DMS79 treated with DMSO at 0.1 percent for 48 hours (cell line): ENCODE measurements around the gene C10orf105.
A peak's percentile ranks its signal among the peaks of the same experiment; 100 is the strongest.

Experiments used
- DNase-seq: peaks from one replicate; lab custom pipeline; 2025; lab: John Stamatoyannopoulos, UW

Gene C10orf105

DNA sequence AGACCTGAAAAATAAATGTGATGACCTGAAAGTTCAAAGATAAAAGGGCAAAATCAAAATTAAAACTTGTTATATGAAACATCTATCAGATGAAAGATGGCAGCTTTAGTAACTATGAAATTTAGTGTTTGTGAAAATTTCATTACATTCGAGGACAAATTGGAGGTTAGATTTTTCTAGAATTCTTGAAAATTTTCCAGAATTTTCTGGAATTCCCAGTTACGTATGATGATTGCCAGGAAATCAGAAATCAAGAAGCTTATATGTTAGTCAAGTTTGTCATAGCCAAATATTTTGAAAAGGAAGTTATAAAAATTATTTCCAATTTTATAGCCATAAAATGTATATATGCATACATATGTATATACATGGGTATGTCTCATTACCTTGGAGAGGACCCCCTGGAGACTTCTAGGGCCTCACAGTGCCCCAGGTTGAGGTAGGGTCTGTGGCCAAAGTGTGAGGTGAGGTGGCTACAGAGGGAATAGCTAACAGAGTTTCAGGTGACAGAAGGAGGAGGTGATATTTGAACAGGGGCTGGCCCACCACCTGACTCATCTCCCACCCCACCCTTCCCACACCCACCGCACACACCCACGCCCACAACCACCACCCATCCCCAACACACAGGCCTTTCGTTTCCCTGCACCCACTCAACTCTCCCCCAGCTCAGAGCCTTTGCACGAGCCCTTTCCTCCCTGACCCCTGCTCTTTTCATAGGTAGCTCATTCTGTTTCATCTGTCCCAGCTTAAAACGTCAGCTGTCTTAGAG lies 21.5 kb downstream of the C10orf105 start:
- DNase-seq = no peak

DNA sequence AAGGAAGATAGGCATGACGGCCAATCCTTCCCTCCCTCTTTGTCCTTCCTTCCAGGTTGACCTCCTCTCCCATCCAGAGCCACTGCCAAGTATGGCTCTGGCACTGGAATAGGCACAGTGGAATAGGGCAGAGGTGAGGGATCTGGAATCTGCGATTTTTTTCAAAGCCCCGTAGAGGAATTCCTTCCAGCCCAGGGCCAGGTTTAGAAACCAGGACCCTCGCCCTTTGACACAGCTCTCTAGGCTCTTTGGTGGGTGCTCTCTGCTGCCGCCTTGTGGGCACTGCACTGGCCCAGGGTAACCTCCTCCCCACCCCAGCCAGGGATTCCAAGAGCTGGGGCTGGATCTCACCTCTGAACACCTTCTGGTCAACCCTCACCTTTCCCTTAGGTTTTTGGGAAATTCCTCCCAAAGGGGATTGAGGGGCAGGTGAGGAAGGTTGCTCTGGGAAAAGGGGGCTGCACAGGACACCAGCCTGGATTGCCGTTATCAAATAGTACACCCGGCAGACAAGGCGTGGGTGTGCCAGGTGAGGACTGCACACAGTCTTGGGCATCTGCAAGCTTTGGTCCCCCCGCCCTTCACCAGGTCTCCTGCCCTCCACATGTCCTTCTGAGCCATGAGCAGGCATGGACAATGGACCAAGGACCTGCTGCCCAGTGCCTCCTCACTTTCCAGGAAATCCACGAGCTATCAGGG lies 22.8 kb downstream of the C10orf105 start:
- no peak for DNase-seq

DNA sequence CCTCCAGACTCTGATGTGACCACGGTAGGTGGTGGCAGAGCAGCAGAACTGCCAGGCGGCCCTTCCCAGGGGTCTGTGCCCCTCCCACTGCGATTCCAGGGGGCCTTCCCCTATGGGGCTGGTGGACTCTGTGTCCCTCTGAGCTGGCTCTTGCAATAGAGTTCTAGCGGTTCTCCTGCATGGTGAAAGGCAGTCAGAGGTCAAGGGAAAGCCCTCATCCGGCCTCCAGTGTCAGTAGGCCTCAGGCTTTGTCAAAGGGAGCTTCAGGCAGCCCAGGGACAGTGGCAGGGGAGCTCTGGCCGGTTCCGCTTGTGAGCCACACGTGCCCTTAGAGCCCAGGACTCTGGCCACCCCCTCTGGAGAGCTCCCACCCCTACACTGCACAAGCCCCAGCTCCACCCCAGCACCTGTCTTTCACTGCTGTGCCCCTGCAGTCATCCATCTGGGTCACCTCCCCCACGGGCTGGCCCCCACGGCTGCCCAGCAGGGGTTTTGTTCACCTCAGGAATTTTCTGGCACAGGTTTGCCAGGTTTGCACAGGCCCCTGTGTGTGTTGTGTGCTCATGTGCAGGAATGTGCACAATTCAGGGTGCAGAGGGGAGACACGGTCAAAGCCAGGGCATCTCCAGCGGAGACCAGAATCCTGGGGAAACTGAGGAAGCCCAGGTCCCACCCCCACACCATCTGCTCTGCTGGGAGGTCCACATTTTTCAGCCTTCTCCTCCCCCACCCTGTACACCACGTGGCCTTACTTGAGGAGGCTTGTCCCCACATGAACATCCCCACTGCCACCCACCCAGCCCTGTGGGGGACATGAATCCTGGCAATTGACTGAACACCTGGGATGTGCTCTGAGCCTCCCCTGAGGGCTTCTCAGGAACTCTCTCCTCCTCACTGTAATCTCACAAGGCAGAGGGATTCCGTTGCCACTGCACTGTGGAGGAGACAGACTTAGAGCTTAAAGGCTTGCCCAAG lies 23.8 kb downstream of the C10orf105 start:
- no peak for DNase-seq

DNA sequence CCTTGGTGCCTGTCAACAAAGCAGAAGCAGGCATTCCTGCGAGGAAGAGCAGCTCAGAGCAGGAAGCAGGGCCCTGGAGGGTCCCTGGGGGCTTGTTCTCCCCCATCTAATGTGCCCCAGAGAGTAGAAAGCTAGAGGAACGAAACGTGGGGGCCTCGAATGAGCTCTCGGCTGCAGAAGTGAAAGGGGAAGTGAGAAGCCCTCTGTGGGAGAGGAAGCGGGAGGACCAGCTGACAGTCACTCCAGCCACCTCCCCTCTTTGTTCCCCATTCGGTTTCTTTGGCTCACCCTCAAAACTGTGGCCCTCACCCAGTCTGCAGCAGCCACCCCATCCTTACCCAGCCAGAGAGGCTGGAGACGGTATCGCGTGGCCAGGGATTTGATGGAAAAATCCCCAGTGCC lies 25.0 kb downstream of the C10orf105 start:
- no peak for DNase-seq

DNA sequence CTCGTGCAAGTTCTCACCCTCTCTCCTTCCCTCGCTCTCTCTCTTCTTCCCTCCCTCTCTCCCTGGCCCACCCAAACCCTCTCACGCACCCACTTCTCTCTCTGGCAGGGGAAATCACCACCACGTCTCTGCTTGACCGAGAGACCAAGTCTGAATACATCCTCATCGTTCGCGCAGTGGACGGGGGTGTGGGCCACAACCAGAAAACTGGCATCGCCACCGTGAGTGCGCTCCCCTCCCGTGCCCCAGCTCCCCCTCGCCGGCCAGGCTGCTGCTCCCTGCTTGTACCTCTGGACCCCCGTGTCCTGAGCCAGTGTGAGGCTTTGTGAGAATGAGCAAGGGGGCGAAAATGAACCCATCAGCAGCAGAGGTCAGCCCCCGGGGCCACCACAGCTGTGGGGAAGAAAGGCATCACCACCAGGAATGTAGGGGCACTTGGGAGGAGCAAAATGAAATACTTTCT lies 25.5 kb downstream of the C10orf105 start:
- DNase-seq = no peak

DNA sequence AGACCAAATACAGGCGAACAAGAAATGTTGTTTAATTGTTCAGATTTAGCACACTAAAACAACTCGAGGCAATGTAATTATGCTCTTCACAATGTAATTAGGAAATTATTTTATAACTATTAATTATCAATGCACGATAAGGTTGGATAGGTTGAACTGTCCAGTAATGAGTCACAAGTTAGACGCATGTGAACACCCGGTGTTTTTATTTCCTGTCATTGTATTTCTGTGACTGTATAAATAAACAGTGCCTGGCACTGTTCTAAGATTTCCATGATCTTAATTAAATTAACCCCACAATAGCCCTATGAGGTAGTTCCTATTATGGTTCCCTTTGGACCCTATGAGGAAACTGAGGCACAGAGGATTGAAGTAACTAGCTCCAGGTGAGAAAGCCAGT lies 26.2 kb downstream of the C10orf105 start:
- DNase-seq = no peak

DNA sequence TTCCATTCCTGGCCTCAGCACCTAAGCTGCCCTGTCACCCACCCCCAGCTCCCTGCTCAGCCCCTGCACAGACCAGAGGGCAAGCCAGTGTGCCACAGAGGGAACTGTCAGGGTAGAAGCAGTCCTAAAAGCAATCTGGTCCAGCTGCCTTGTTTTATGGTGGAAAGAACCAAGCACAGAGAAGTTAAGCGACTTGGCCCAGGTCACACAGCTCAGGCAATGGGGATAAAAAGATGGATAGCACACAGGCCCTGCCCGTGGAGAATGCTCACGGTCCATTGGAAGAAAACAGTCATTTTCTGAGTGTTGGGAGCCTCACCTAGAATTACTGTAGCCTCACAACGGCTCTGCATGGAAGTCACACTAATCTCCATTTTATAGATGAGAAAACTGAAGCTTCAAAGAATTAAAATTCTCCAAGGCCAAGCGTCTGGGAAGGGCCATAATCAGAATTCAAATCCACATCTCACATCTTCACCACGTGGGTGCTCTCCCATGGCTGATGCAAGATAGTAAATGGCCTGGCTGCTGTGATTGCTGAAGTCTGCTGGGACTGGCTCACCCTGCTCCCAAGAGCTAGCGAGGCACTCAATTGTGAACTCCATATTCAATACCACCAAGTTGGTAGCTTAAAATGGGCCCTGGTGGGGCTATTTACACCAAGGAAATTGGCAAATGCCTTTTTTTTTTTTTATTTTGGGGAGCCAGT lies 26.8 kb downstream of the C10orf105 start:
- no peak for DNase-seq

DNA sequence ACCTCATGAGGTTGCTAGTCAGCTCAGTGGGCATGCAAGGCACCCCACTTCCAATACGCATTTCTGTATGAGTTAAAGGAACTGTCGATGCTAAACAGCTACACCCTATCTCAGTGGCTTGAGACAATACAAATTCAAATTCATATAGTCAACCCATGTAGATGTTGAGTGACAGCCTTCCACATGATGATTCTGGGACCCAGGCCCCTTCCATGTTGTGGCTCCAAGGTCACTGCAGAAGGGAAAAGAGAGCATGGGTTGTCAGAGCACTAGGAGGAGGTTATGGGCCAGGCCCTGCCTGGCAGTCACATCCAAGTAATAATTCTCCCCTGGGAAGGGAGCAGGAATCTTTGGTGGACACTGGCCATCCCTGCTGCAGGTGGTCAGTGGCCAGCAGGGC lies 28.2 kb downstream of the C10orf105 start:
- no peak for DNase-seq

DNA sequence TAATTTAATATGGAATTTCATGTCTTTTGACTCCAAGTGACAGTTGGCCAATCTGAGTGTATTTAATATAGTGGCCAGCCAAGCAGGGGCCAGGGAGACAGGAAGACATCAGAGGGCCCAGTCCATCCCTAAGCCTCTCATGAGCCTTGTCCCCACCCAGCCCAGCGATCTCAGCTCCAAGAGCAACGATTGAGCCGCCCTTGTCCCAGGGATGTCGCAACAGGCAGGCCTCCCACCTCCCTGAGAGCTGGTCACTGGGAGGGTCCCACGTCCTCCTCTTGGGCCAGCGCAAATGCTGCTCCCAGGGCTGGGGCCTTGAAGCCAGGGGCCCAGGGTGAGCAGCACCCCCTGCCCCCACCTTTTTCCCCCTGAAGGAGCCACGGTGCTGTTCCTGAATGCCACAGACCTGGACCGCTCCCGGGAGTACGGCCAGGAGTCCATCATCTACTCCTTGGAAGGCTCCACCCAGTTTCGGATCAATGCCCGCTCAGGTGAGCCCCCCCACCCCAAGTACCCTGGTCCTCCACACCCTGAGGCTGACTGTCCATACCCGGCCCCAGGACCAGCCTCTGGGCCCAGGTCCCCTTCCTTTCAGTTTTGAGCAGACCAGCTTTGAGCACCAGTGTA lies 29.4 kb downstream of the C10orf105 start:
- DNase-seq = no peak

DNA sequence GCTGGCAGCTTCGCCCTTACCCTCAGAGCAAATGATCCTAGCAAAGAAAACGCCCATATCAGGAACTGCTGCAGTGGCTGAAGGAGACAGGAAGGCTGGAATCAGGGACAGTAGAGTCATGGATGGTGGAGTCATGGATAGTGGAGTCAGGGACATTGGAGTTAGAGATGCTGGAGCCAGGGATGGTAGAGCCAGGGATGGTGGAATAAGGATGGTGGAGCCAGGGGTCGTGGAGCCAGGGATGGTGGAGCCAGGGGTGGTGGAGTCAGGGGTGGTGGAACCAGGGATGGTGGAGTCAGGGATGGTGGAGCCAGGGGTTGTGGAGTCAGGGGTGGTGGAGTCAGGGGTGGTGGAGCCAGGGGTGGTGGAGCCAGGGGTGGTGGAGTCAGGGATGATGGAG lies 31.3 kb downstream of the C10orf105 start:
- no peak for DNase-seq

DNA sequence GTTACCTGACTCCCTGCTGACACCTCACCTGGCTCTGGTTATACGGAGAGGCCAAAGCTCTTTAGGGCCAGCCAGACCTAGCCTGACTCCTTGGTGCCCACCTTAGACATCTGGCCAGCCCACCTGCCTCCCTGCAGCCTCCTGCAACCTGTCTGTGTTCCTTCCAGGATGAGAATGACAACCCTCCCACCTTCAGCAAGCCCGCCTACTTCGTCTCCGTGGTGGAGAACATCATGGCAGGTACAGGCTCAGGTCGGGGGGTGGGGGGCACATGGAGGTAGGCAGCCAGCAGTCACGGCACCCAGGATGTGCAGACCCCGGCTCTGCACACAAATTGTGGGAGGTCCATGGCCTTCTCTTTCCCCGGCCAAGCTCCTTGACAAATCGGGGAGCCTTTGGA lies 32.1 kb downstream of the C10orf105 start:
- DNase-seq = no peak

DNA sequence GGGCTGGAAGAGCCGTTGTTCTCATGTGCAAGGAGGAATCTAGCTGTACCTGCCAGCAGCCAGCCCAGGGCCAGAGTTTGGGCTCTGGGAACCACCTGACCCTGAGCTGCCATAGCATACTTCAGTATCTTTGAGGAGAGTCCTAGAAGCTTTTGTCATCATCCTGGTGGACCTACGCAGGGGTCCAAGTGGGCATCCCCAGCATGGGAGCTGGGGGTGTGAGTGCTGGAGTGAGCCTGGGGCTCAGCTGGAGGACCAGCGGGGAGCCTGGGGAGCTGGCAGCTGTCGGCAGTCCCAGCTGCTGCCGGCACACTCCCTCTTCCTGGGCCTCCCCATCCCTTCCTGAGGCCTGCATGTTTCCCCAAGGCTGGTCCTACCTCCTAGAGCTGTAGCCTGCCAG lies 32.5 kb downstream of the C10orf105 start:
- no peak for DNase-seq

DNA sequence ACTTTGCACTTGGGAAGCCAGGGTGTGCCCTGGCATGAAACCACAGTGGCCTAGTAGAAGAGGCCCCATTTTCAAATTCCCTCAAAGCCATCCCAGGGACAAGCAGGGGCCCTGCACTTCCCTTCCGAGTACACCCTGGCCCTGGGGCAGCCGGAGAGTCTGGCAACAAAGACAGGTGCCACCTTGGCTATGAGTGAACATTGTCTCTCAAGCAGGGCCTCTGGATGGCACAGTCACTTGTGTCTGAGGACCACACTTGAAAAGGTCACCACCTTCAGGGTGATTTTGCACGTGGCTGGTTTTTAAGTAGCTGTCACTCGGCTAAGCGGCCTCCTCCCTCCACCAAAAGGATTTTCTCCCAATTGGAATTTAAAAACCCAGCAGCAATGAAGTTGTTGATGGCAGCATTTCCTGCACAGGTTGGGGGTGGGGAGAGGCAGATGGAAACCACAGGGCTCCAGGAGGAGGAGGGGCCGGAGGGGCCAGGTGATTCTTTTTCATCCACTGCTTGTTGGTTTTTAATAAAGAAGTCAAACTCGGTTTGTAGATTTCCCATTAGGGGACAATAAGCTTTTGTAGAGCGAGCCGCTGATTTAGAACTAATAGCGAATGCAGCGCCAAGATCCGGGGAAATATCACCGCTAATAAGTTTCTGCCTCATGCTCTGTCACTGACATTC lies 33.9 kb downstream of the C10orf105 start:
- DNase-seq = peak; percentile 1

DNA sequence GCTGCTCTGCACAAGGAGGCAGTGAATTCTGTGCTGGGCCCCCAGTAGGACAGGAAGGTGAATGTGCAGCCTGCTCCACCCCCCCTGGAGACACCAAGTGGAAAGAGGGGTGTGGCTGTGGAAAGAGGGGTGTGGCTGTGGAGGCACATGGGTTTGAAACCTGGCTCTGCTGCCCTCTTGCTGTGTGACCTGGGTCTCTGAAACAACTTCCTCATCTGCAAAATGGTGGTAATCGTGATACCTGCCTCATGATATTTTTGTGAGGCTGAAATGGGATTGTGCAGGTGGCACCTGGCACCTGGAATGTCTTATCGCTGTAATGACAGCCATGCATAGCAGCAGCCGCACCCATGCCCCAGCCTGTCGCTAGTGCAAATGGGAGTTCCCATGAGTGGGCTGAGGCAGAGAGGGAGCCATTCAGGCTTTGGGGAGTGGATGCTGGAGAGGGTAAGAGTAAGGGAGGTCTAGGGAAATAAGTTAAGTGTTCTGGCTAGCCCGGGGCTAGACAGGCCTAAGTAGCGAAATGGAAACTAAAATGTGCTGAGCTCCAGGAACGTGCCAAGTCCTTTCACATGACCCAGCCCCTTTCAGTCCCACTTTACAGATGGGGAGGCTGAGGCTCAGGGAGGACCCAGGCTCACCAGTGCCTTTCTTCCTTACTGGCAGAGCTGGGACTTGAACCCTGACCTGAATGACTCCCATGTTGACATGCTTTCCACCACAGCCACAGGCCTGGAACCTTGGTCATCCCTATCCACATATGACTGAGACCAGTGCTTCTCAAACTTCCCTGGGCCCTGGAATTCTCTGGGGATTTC lies 35.0 kb downstream of the C10orf105 start:
- no peak for DNase-seq

DNA sequence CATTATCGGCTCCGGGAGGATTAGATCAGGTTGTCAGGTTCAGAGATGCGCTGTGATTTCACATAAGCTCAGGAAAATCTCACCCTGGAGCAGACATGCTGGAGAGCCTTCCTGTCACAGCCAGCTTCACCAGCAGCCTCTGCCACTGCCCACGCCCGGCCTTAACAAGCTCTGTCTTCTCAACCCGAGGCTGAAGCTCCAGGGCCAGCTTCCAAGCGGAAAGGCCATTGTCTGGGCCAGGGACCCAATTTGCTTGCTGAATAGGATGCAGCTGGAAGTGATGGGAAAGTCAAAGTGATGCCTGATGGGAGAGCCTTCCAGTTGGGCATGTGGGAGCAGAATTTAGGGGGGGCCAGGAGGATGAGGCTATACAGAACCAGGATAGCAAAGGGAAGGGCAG lies 36.3 kb downstream of the C10orf105 start:
- DNase-seq = no peak

DNA sequence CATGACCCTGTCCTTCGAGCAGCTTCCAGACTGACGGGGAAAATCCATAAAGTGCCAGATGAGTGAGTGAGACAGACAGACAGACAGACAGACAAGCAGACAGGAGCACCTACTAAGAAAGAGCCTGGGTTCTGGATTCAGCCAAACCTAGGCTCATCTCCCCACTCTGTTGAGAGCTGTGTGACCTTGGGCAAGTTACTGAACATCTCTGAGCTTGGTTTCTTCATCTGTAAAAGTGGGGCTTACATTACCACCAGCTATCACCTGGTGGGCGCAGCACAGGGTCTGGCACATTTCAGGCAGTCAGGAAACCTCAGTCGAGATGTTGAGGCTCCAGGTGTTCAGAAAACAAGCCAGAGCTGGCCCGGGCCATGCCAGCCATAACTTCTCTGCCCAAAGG lies 37.6 kb downstream of the C10orf105 start:
- DNase-seq = no peak

DNA sequence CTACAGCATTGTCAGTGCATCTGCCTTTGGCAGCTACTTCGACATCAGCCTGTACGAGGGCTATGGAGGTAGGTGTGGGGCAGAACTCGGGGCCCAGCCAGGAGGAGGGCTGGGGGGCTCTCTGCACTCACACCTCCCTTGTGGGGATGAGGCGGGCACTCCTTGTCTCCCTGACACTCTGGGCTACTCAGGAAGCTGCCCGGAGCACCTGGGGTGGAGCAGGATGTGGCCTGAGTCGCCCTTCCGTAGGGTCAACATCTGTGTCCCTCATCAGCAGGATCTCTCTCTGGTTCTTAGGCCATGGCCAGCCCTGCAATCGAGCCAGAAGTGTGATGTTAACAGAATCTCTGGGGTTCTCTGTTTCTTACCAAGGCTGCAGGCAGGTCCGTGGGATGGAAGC lies 40.2 kb downstream of the C10orf105 start:
- no peak for DNase-seq

DNA sequence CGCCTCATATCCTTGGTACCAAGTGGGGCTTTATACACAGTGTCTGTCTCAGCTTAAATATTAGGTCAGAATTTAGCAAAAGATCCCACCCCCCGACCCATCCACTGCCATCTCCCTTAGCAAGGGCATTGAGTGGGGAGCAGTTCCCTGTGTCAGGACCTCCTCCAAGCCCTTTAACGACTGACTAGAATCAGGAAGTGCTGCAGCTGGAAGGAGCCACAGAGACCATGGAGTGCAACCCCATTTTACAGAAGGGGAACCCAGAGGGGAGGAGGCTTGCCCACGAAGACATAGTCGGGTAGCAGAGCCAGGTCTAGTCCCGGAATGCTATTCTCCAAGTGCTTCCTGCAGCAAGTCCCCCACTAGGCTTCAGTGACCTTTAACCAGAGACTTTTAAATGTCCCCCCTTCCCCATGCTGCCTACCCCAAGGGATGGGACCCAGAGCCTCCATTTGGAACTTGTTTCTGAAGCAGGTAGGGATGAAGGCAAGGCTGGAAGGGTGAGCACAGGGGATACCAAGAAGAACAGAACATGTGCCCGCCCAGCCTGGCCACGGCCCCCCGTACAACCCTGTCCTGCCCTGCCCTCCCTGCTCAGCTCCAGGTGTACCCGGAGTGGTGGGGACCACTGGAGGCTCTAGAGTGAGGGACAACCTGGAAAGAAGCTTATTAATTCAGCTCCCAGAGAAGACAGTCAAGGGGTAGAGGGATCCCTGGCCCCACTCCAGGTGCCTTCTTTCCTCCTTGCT lies 41.3 kb downstream of the C10orf105 start:
- DNase-seq = no peak

DNA sequence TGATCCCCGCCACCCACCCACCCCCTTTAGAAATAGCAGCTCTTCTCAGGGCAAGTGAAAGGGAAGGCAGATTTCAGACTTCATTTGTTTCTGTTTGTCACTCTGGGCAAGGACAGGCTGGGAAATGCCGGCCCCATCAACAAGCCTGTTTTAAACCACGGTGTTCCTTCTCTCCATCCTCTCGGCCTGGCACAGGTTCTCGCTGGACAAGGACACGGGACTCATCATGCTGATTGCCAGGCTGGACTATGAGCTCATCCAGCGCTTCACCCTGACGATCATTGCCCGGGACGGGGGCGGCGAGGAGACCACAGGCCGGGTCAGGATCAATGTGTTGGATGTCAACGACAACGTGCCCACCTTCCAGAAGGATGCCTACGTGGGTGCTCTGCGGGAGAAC lies 42.3 kb downstream of the C10orf105 start:
- no peak for DNase-seq
